Prostate gland (tissue), 2 donors: ENCODE measurements around the gene DNAH9. TPM values are rescaled to one million over a fixed set of nuclear protein-coding genes. Genes with fewer than 3 reads are reported as not detected.

ENCODE experiments used
- DNase-seq: peaks from one replicate; pipeline ENCODE4 v3.0.0-alpha.2; 2019; ENCODE audit warnings: low spot score
- H3K27ac ChIP-seq, 2 donors: fragments of 200-600 bp; sonication (generic); 2 replicates each; pipeline ENCODE4 v1.5.1; 2017 to 2019
- H3K27me3 ChIP-seq: fragments of 200-600 bp; sonication (generic); replicated peaks from 2 replicates; pipeline ENCODE4 v1.5.1; 2019; ENCODE audit not compliant: insufficient read depth
- H3K36me3 ChIP-seq, 2 donors: fragments of 200-600 bp; sonication (generic); 1 replicate in 1 of 2; 2 replicates in 1 of 2; pipeline versions ENCODE4 v1.5.1 to v1.8.1; 2017 to 2019
- H3K4me1 ChIP-seq: fragments of 200-600 bp; sonication (generic); replicated peaks from 2 replicates; pipeline ENCODE4 v1.5.1; 2019
- H3K4me3 ChIP-seq, 2 donors: fragments of 200-600 bp; sonication (generic); 2 replicates each; pipeline ENCODE4 v1.5.1; 2017 to 2019
- H3K9me3 ChIP-seq: fragments of 200-600 bp; sonication (generic); 2 replicates; pipeline ENCODE4 v1.5.1; 2017
- POLR2A ChIP-seq: fragments of 450-650 bp; IDR thresholded peaks from one replicate; pipeline ENCODE4 v1.6.1; 2016; ENCODE audit warnings: antibody characterized with exemption, mild to moderate bottlenecking
- POLR2AphosphoS5 ChIP-seq: sonication (generic); formaldehyde crosslinking; IDR thresholded peaks from one replicate; pipeline ENCODE4 v1.6.1; 2017; ENCODE audit warnings: antibody characterized with exemption
- WGBS: methylation state at CpG from one replicate; pipeline ENCODE4 v1.1.5; 2018; 5-methylcytosine and 5-hydroxymethylcytosine counted together
- intact Hi-C: fragments of 100-400 bp; cut with DNase I; formaldehyde crosslinking; loops from one replicate; pipeline ENCODE4 v1.14.2; 2022
- total RNA-seq, 2 donors: library from RNA; depleted of rRNA; stranded (reverse); fragments of >200 nt; gene quantifications; one replicate each; pipeline ENCODE4 v1.1.0, GENCODE V29; 2016
- TF ChIP-seq, protein P1 (sequence below), 4 experiments: fragments of 200-600 bp in 2 of 4; fragments of 450-650 bp in 2 of 4; sonication (generic) in 2 of 4; IDR thresholded peaks; 1 replicate in 3 of 4; 2 replicates in 1 of 4; pipeline ENCODE4 v1.5.1; 2016 to 2019; ENCODE audit warnings: antibody characterized with exemption in 4 of 4, mild to moderate bottlenecking in 2 of 4, moderate library complexity in 2 of 4

DNAH9 gene
- total RNA-seq, 2 donors from 2014 or later, result 1.2 to 7.5 TPM

DNA sequence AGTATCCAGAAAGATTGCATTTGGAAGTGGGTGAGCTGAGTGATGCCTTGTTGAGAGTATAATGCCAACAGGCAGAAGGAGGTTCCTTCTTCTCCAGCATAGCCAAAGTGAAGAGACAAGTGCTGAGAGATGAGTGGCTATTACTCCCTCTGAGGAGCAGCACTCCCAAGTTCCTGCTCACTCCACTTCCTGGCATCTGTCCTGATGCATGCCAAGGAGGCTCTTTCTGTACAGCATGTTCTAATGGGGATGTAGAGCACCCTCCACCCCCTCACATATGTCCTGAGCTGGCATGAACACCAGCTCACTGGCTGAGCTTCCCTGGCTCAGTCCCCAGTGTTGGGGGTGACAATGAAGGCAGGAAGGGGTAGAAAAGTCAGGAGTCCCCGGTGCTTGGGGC lies 44.2 kb upstream of the DNAH9 start:
- 71% methylated on average over 1 of the region's 1 CpG for WGBS
- H3K36me3 ChIP-seq, result no peaks in the 10 kb centered on the region
- no peaks in the 10 kb centered on the region for H3K9me3 ChIP-seq
- H3K27me3 ChIP-seq, result no peaks in the 10 kb centered on the region
- H3K4me3 ChIP-seq, result no peak overlapping the region
- TF ChIP-seq POLR2AphosphoS5, result peak; percentile 16
- TF ChIP-seq, protein P1, sequence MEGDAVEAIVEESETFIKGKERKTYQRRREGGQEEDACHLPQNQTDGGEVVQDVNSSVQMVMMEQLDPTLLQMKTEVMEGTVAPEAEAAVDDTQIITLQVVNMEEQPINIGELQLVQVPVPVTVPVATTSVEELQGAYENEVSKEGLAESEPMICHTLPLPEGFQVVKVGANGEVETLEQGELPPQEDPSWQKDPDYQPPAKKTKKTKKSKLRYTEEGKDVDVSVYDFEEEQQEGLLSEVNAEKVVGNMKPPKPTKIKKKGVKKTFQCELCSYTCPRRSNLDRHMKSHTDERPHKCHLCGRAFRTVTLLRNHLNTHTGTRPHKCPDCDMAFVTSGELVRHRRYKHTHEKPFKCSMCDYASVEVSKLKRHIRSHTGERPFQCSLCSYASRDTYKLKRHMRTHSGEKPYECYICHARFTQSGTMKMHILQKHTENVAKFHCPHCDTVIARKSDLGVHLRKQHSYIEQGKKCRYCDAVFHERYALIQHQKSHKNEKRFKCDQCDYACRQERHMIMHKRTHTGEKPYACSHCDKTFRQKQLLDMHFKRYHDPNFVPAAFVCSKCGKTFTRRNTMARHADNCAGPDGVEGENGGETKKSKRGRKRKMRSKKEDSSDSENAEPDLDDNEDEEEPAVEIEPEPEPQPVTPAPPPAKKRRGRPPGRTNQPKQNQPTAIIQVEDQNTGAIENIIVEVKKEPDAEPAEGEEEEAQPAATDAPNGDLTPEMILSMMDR (IDR thresholded peaks at IDR 0.05), result no peak
- no peak overlapping the region for H3K27ac ChIP-seq
- H3K4me1 ChIP-seq, result peaks cover 3% of the 10 kb centered on the region
- DNase-seq, result no peak
- intact Hi-C loops, result no loop called here

- intact Hi-C loops, result no loop called here
- Histone ChIP-seq H3K9me3 (no peaks in the 10 kb centered on the region), H3K4me3 (no peak overlapping the region)
Observed at GRCh38 chr17:11554542-11554941, 43.7 kb upstream of the DNAH9 start.

DNA sequence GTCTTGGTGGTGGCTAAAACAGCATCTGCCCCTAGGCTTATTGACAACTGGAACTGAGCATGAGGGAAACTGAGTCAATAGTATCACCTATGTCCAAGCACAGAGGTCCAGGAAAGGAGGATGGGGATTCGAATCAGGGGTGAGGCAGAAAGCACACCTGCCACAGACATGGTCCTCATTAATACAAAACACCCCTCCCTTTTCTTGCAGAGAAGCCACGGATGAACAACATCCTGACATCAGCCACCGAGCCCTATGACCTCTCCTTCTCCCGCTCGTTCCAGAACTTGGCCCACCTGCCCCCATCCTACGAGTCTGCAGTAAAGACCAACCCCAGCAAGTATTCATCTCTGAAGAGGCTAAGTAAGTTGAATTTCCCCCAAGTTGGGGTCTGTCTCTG lies 42.7 kb upstream of the DNAH9 start:
- TF ChIP-seq POLR2A (no peak), POLR2AphosphoS5 (no peak)
- TF ChIP-seq, protein P1 (IDR thresholded peaks at IDR 0.05), result no peak
- WGBS, result 93% methylated on average over 6 of the region's 6 CpGs
- DNase-seq, result no peak
- no peaks in the 10 kb centered on the region for H3K36me3 ChIP-seq
- no peak overlapping the region for H3K4me3 ChIP-seq
- intact Hi-C loops, result no loop called here
- H3K4me1 ChIP-seq, result peaks cover 3% of the 10 kb centered on the region
- no peak overlapping the region for H3K27ac ChIP-seq
- H3K27me3 ChIP-seq, result no peaks in the 10 kb centered on the region
- no peaks in the 10 kb centered on the region for H3K9me3 ChIP-seq

More at GRCh38 chr17:11554542-11554941, 43.7 kb upstream of the DNAH9 start:
- H3K4me1 ChIP-seq, result peaks cover 3% of the 10 kb centered on the region
- no peak for DNase-seq
- no peaks in the 10 kb centered on the region for H3K27me3 ChIP-seq
- no peak for TF ChIP-seq POLR2AphosphoS5
- TF ChIP-seq POLR2A, result no peak
- TF ChIP-seq, protein P1 (IDR thresholded peaks at IDR 0.05), result no peak
- no peaks in the 10 kb centered on the region for H3K36me3 ChIP-seq
- H3K27ac ChIP-seq, result no peak overlapping the region
- 86% methylated on average over 5 of the region's 5 CpGs for WGBS

DNA sequence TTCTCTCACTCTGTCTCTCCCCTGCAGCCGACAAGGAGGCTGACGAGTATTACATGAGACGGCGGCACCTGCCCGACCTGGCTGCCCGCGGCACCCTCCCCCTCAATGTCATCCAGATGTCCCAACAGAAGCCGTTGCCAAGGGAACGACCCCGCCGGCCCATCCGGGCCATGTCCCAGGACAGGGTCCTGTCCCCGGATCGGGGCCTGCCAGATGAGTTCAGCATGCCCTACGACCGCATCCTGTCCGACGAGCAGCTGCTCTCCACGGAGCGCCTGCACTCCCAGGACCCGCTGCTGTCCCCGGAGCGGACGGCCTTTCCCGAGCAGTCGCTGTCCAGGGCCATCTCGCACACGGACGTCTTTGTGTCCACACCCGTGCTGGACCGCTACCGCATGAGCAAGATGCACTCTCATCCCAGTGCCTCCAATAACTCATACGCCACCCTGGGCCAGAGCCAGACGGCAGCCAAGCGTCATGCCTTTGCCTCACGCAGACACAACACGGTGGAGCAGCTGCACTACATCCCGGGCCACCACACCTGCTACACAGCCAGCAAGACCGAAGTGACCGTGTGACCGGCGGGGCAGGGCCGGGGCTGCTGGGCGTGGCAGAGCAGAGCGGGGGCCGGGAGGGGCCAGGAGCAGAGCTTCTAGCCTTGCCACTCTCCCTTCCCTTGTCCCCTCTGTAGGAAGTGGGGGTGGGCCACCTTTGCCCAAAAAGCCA lies 40.4 kb upstream of the DNAH9 start:
- Histone ChIP-seq H3K36me3 (no peaks in the 10 kb centered on the region), H3K27ac (no peak overlapping the region), H3K4me1 (no peaks in the 10 kb centered on the region), H3K4me3 (no peak overlapping the region), H3K27me3 (no peaks in the 10 kb centered on the region), H3K9me3 (no peaks in the 10 kb centered on the region)
- WGBS, result 94% methylated on average over 46 of the region's 46 CpGs
- intact Hi-C loops, result no loop called here
- TF ChIP-seq, protein P1 (IDR thresholded peaks at IDR 0.05), result no peak
- TF ChIP-seq POLR2A (no peak), POLR2AphosphoS5 (no peak)
- DNase-seq, result no peak

GRCh38 chr17:11558681-11559234 lies 39.5 kb upstream of the DNAH9 start:
- 95% methylated on average over 10 of the region's 10 CpGs for WGBS
- no peaks in the 10 kb centered on the region for H3K27me3 ChIP-seq
- DNase-seq, result no peak
- no peak overlapping the region for H3K27ac ChIP-seq
- no peak overlapping the region for H3K4me3 ChIP-seq
- no peak for TF ChIP-seq POLR2A
- TF ChIP-seq, protein P1 (IDR thresholded peaks at IDR 0.05), result no peak
- TF ChIP-seq POLR2AphosphoS5, result no peak
- no peaks in the 10 kb centered on the region for H3K4me1 ChIP-seq
- H3K36me3 ChIP-seq, result no peaks in the 10 kb centered on the region
- intact Hi-C loops, result no loop called here
- H3K9me3 ChIP-seq, result no peaks in the 10 kb centered on the region
